K562 (cell line): ENCODE measurements around the gene KRT16. TPM values are rescaled to one million over a fixed set of nuclear protein-coding genes. Genes with fewer than 3 reads are reported as not detected.

Experiments
- ATAC-seq: fragments of 200-7000 bp; cut with Tn5 transposase; 3 replicates; pipeline ENCODE4 v1.9.1; 2020; ENCODE audit warnings: moderate library complexity
- BruUV-seq: library from RNA; stranded (reverse); fragments of 400-500 nt; replicated peaks from 2 replicates; lab custom pipeline; 2021; lab: Mats Ljungman, UMichigan
- CTCF ChIA-PET: fragments of 300-600 bp; formaldehyde crosslinking; extraction: SDS; loops from one replicate; lab custom pipeline; 2021; ENCODE audit warnings: low intra/inter-chr PET ratio; lab: Yijun Ruan, JAX
- POLR2A ChIA-PET: fragments of 300-600, 350-650 bp; sonication (Branson Sonifier 250); formaldehyde crosslinking; extraction: SDS; loops from one replicate; lab custom pipeline; 2021; ENCODE audit warnings: antibody characterized with exemption, inconsistent platforms; lab: Yijun Ruan, JAX
- DNase-seq, 4 experiments: peaks; one replicate each; pipeline versions ENCODE4 v3.0.0 to v3.0.0-alpha.2; 2011 to 2018; ENCODE audit warnings: low spot score in 3 of 4, mixed read lengths in 3 of 4; ENCODE audit errors: extremely low read depth in 1 of 4
- FAIRE-seq: peaks from 2 replicates; lab custom pipeline; 2011; peaks lifted over from hg19 to GRCh38; lab: Jason Lieb, UNC
- H2AFZ ChIP-seq: 2 replicates; pipeline ENCODE4 v1.6.0; 2011; ENCODE audit warnings: low read depth, low read length, control low read depth, inconsistent platforms
- H3K27ac ChIP-seq: fragments of 200-600 bp; 3 replicates; pipeline ENCODE4 v1.8.0; 2011; ENCODE audit warnings: low read depth, mild to moderate bottlenecking, control low read depth, inconsistent platforms, low read length, moderate library complexity, mixed read lengths; ENCODE audit errors: extremely low read depth
- H3K27me3 ChIP-seq, 2 experiments: fragments of 300-600 bp in 1 of 2; 2 replicates in 1 of 2; 3 replicates in 1 of 2; pipeline versions ENCODE4 v1.6.0 to v1.8.0; 2011; ENCODE audit warnings: inconsistent platforms in 2 of 2, low read length in 2 of 2, mild to moderate bottlenecking in 1 of 2, mixed read lengths in 1 of 2, moderate library complexity in 1 of 2; ENCODE audit not compliant: control insufficient read depth in 2 of 2, insufficient read depth in 2 of 2
- H3K36me3 ChIP-seq: fragments of 300-600 bp; 3 replicates; pipeline ENCODE4 v1.8.0; 2011; ENCODE audit warnings: mild to moderate bottlenecking, low read length, inconsistent platforms; ENCODE audit not compliant: control insufficient read depth, insufficient read depth
- H3K4me1 ChIP-seq, 2 experiments: fragments of 200-600 bp in 1 of 2; replicated peaks in 1 of 2; 2 replicates in 1 of 2; 3 replicates in 1 of 2; pipeline versions ENCODE4 v1.5.1 to v1.8.0; 2011; ENCODE audit warnings: inconsistent platforms in 2 of 2, low read length in 2 of 2, mild to moderate bottlenecking in 1 of 2, mixed read lengths in 1 of 2, moderate library complexity in 1 of 2; ENCODE audit not compliant: control insufficient read depth in 2 of 2, insufficient read depth in 2 of 2
- H3K4me2 ChIP-seq: 2 replicates; pipeline ENCODE4 v1.6.1; 2011; ENCODE audit warnings: low read length, control low read depth, inconsistent platforms, mixed read lengths; ENCODE audit not compliant: insufficient read depth
- H3K4me3 ChIP-seq: fragments of 200-600 bp; sonication (generic), shearing (Covaris generic); 2 replicates; pipeline ENCODE4 v1.5.1; 2016; ENCODE audit warnings: control low read depth, inconsistent platforms
- H3K79me2 ChIP-seq: fragments of 200-600 bp; 3 replicates; pipeline ENCODE4 v1.8.0; 2011; ENCODE audit warnings: low read length, inconsistent platforms; ENCODE audit not compliant: control insufficient read depth, insufficient read depth
- H3K9ac ChIP-seq, 2 experiments: 2 replicates each; pipeline versions ENCODE4 v1.6.0 to v1.6.1; 2011; ENCODE audit warnings: low read depth in 2 of 2, low read length in 2 of 2, control low read depth in 1 of 2, inconsistent platforms in 1 of 2, mild to moderate bottlenecking in 1 of 2, mixed read lengths in 1 of 2; ENCODE audit not compliant: insufficient read depth in 1 of 2
- H3K9me1 ChIP-seq: one replicate; pipeline ENCODE4 v1.6.0; 2011; ENCODE audit warnings: inconsistent platforms, mild to moderate bottlenecking, low read length, moderate library complexity; ENCODE audit not compliant: control insufficient read depth, insufficient read depth
- H3K9me3 ChIP-seq: replicated peaks from 2 replicates; pipeline ENCODE4 v1.5.1; 2011; ENCODE audit warnings: low read depth, low read length, inconsistent platforms; ENCODE audit not compliant: control insufficient read depth, insufficient read depth
- H4K20me1 ChIP-seq: replicated peaks from 2 replicates; pipeline ENCODE4 v1.6.1; 2011; ENCODE audit warnings: low read length, inconsistent platforms, mixed read lengths; ENCODE audit not compliant: control insufficient read depth, insufficient read depth
- ATF7 ChIP-seq: fragments of 450-650 bp; IDR thresholded peaks from 2 replicates; pipeline ENCODE4 v1.7.1; 2014; ENCODE audit warnings: mild to moderate bottlenecking, moderate library complexity
- CTCF ChIP-seq, 3 experiments: IDR thresholded peaks in 2 of 3; conservative IDR thresholded peaks in 1 of 3; 2 replicates each; pipeline ENCODE4 v1.5.1; 2011 to 2012; ENCODE audit warnings: low read length in 3 of 3, mild to moderate bottlenecking in 3 of 3, control low read depth in 2 of 3, improper control_type of control experiment in 1 of 3, inconsistent platforms in 1 of 3, low read depth in 1 of 3, mixed read lengths in 1 of 3, moderate library complexity in 1 of 3; ENCODE audit not compliant: insufficient read depth in 2 of 3
- DNMT1 ChIP-seq: fragments of 450-650 bp; IDR thresholded peaks from 2 replicates; pipeline ENCODE4 v1.6.1; 2016; ENCODE audit warnings: antibody characterized with exemption, mild to moderate bottlenecking
- FOXK1 ChIP-seq: sonication (generic); formaldehyde crosslinking; IDR thresholded peaks from 2 replicates; pipeline ENCODE4 v1.8.0; 2022; ENCODE audit warnings: missing genetic modification reagents, mild to moderate bottlenecking, borderline replicate concordance
- KDM5B ChIP-seq: fragments of 200-600 bp; sonication (generic); IDR thresholded peaks from 2 replicates; pipeline ENCODE4 v1.6.1; 2012; ENCODE audit warnings: low read depth, mild to moderate bottlenecking, moderate library complexity, low read length, control low read depth, inconsistent platforms; ENCODE audit not compliant: insufficient replicate concordance
- MAFF ChIP-seq: IDR thresholded peaks from 2 replicates; pipeline ENCODE4 v1.6.1; 2012; ENCODE audit warnings: low read length, improper control_type of control experiment
- NFE2L1 ChIP-seq: fragments of 450-650 bp; IDR thresholded peaks from 2 replicates; pipeline ENCODE4 v1.6.1; 2016; ENCODE audit warnings: missing genetic modification characterization, low read depth, mild to moderate bottlenecking, missing compliant biosample characterization, moderate library complexity, borderline replicate concordance
- PTBP1 ChIP-seq: fragments of 200-400 bp; formaldehyde crosslinking; IDR thresholded peaks from 2 replicates; pipeline ENCODE4 v1.6.1; 2017; ENCODE audit warnings: low read depth, low read length
- SMARCA5 ChIP-seq: fragments of 450-650 bp; IDR thresholded peaks from 2 replicates; pipeline ENCODE4 v1.6.1; 2016
- ZBTB5 ChIP-seq: fragments of 450-650 bp; IDR thresholded peaks from 2 replicates; pipeline ENCODE4 v1.6.1; 2017; ENCODE audit warnings: antibody characterized with exemption
- ZBTB7A ChIP-seq: IDR thresholded peaks from 2 replicates; pipeline ENCODE4 v1.6.1; 2011; ENCODE audit warnings: low read depth, mild to moderate bottlenecking, low read length, moderate library complexity, borderline replicate concordance; ENCODE audit not compliant: control insufficient read depth
- ZFP1 ChIP-seq: fragments of 450-650 bp; formaldehyde crosslinking; IDR thresholded peaks from 2 replicates; pipeline ENCODE4 v1.4.0; 2020; ENCODE audit warnings: mild to moderate bottlenecking, mixed read lengths
- ZNF764 ChIP-seq: fragments of 250-450 bp; sonication (Bioruptor Pico); IDR thresholded peaks from 2 replicates; pipeline ENCODE4 v1.4.0; 2020; ENCODE audit warnings: low read depth, mild to moderate bottlenecking, moderate library complexity
- WGBS: fragments of 100-300 bp; shearing (Covaris generic); methylation state at CpG from one replicate; pipeline ENCODE4 v1.1.6; 2016; ENCODE audit warnings: low coverage, mixed read lengths; ENCODE audit not compliant: insufficient coverage; ENCODE audit errors: missing lambda C conversion rate; 5-methylcytosine and 5-hydroxymethylcytosine counted together
- in situ Hi-C: fragments of 300-500 bp; cut with MboI; formaldehyde crosslinking; loops from 4 replicates; pipeline ENCODE4 v1.15.0; 2018; ENCODE audit warnings: inconsistent platforms, mixed read lengths
- intact Hi-C: fragments of 100-400 bp; cut with micrococcal nuclease; formaldehyde crosslinking; loops from 2 replicates; pipeline ENCODE4 v1.14.2; 2022
- polyA plus RNA-seq, 8 experiments: library from polyadenylated mRNA; depleted of rRNA in 4 of 8; stranded (reverse) in 5 of 8; unstranded in 3 of 8; fragments of >200 nt; fragmentation: Nextera tagmentation in 2 of 8; fragmentation: Illumina TruSeq in 1 of 8; extraction: Ambion mirVana in 2 of 8; extraction: Trizol in 1 of 8; gene quantifications; 2 replicates each; pipeline versions ENCODE4 v1.2.1 to v1.2.3, GENCODE V29; 2011 to 2014; ENCODE audit warnings: inconsistent platforms in 1 of 8, missing spikeins in 1 of 8
- total RNA-seq, 7 experiments: library from RNA; depleted of rRNA in 6 of 7; stranded (reverse); fragments of >200 nt in 6 of 7; fragmentation: Illumina TruSeq in 2 of 7; extraction: Trizol in 2 of 7; gene quantifications; 2 replicates each; pipeline versions ENCODE4 v1.2.1 to v1.2.3, GENCODE V29; 2011 to 2021; ENCODE audit warnings: low replicate concordance in 1 of 7
- TF ChIP-seq, protein P1 (sequence below), 2 experiments: IDR thresholded peaks; 2 replicates each; pipeline ENCODE4 v1.6.1; 2011; ENCODE audit warnings: borderline replicate concordance in 1 of 2, control low read depth in 1 of 2, low read depth in 1 of 2, low read length in 1 of 2, mild to moderate bottlenecking in 1 of 2, mixed read lengths in 1 of 2, moderate library complexity in 1 of 2; ENCODE audit not compliant: insufficient read depth in 1 of 2, insufficient read length in 1 of 2, poor library complexity in 1 of 2, severe bottlenecking in 1 of 2; ENCODE audit errors: extremely low read depth in 1 of 2
- TF ChIP-seq, protein P2 (sequence below): fragments of 250-450 bp; sonication (Bioruptor Pico); IDR thresholded peaks from 2 replicates; pipeline ENCODE4 v1.8.0; 2022; ENCODE audit warnings: moderate library complexity, mild to moderate bottlenecking, inconsistent platforms

KRT16 gene
- total and polyA plus RNA-seq, 9 of the 15 experiments (the other 6 are each of a cell fraction or from before 2014, with no cell fraction given) = 0.04 TPM; not detected in 8

DNA sequence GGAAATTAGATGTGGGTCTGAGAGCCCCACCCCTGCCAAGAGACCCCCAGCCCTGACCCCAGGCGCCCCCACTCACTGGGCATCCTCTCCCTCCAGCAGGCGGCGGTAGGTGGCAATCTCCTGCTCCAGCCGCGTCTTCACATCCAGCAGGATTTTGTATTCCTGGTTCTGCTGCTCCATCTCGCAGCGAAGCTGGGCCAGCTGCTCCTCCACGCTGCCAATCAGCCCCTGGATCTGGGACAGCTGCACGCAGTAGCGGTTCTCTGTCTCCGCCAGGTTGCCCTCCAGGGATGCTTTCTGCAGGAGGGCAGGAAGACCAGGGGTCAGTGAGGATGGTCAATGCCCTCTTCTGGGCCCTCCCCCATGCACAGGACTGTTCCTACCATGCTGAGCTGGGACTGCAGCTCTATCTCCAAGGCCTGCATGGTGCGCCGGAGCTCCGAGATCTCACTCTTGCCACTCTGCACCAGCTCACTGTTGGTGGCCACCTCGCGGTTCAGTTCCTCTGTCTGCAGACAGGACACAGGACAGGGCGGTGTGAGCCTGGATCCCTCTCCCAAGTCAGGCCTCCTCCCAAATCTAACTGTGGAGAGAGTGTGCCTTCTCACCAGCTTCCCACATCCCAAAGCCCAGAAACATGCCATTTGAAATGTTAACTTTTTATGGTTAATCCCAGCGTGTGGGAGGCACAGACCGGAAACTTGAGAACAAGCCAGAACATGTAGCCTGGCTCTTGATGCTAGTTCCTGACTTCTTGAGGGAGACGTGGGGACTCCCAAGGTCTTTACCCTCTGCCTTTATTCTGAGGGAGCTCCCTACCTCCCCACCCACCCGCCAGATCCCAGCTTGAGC lies 8.2 kb upstream of the KRT16 start:
- peaks cover 5% of the 10 kb centered on the region for H3K9me1 ChIP-seq
- H3K4me3 ChIP-seq = no peak overlapping the region
- in situ Hi-C loops (no loop called here), intact Hi-C loops (no loop called here)
- POLR2A ChIA-PET = interaction anchor here (0.6 kb wide), 2 partner anchors 100 to 1087 kb away, joined by 3 read pairs; no protein-coding TSS in a partner anchor
- H3K27me3 ChIP-seq = peaks cover 2 to 34% of the 10 kb centered on the region in 2 experiments; a peak in 2 of 5 replicates
- H3K27ac ChIP-seq = no peak overlapping the region
- H2AFZ ChIP-seq = no peak overlapping the region
- no peaks in the 10 kb centered on the region for H3K36me3 ChIP-seq
- H3K4me1 ChIP-seq = peaks cover 0 to 12% of the 10 kb centered on the region in 2 experiments; a peak in 2 of 5 replicates
- no peak for DNase-seq
- no peak overlapping the region for H3K4me2 ChIP-seq
- WGBS = 2% methylated on average over 21 of the region's 21 CpGs
- no TSS peak for BruUV-seq
- H4K20me1 ChIP-seq = 0 out of 2 replicates have a peak, but pooled peaks cover 2% of the 10 kb centered on the region
- H3K79me2 ChIP-seq = no peaks in the 10 kb centered on the region
- TF ChIP-seq DNMT1 = no peak
- TF ChIP-seq MAFF = no peak
- TF ChIP-seq ZFP1 (CRISPR knock-in tag) = no peak
- TF ChIP-seq SMARCA5 = no peak
- TF ChIP-seq PTBP1 = no peak
- peak in 2 of 3 experiments; percentile 10 to 24; a peak in 3 of 6 replicates for TF ChIP-seq CTCF (IDR thresholded peaks at IDR 0.05 in 2 of 3, conservative IDR thresholded peaks at IDR 0.05 in 1 of 3; ENCODE audit: insufficient read depth in 2 of 3, low read depth in 1 of 3, low read length in 3 of 3)
- TF ChIP-seq KDM5B = no peak
- TF ChIP-seq ZBTB5 = no peak
- TF ChIP-seq, protein P1, sequence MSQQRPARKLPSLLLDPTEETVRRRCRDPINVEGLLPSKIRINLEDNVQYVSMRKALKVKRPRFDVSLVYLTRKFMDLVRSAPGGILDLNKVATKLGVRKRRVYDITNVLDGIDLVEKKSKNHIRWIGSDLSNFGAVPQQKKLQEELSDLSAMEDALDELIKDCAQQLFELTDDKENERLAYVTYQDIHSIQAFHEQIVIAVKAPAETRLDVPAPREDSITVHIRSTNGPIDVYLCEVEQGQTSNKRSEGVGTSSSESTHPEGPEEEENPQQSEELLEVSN (IDR thresholded peaks at IDR 0.05; ENCODE audit: borderline replicate concordance in 1 of 2, extremely low read depth in 1 of 2, insufficient read depth in 1 of 2, insufficient read length in 1 of 2, low read depth in 1 of 2, low read length in 1 of 2, poor library complexity in 1 of 2, severe bottlenecking in 1 of 2) = no peak
- no peak for TF ChIP-seq FOXK1 (CRISPR knock-in tag)
- no peak for TF ChIP-seq ZNF764 (CRISPR knock-in tag)
- TF ChIP-seq NFE2L1 = no peak
- TF ChIP-seq ZBTB7A = peak; percentile 81
- TF ChIP-seq, protein P2, sequence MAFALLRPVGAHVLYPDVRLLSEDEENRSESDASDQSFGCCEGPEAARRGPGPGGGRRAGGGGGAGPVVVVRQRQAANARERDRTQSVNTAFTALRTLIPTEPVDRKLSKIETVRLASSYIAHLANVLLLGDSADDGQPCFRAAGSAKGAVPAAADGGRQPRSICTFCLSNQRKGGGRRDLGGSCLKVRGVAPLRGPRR (CRISPR knock-in tag) = no peak
- no peak for TF ChIP-seq ATF7
- TF ChIP-seq, all 486 proteins: peak for 2
- no peak for FAIRE-seq
- CTCF ChIA-PET = no interaction called here
- Histone ChIP-seq H3K9me3 (no peaks in the 10 kb centered on the region), H3K9ac (no peak overlapping the region)
- no peak for ATAC-seq
